ENCODE data around the gene LRRC4C.

Gene LRRC4C

DNA sequence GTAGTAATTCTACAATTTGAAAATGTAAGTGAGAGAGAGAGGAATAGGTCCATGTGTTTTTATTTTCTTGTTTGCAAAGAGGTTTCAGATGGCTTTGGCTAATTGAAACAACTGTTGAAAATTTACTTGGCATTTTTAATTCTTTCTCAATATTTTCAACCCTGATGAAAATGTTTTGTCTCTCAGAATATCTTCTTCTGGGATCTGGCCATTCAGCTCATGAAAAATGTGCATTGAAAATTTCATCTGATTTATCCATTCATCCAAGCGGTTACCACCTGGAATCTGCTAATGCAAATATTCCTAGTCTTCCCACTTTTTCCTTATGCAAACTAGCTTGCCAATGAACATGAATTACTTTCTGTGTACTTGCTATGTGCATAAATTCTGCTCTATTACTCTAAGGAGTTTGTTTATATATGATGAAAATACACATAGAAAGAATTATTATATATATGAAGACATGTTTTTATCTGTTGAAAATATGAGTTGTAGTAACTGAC is 621.2 kb downstream of the LRRC4C start:
- no peak for DNase-seq

DNA sequence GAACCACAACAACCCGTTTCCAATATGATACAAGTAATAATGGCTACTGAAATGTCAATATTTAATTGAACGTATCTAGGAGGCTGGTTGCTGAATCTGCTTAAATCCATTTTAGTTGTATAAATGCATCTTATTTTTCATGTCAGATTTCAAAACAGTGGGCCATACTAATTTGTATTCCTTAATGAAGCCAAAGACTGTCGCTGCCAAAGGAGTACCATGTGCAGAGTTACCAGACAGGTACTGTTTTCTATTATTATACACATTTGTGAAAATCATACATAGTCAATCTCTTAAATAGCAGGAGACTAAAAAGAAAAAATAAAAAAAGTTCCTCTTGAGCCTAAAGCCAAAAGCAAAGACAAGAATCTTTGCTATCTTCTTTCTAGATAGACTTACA is 632.3 kb downstream of the LRRC4C start:
- DNase-seq, result no peak

DNA sequence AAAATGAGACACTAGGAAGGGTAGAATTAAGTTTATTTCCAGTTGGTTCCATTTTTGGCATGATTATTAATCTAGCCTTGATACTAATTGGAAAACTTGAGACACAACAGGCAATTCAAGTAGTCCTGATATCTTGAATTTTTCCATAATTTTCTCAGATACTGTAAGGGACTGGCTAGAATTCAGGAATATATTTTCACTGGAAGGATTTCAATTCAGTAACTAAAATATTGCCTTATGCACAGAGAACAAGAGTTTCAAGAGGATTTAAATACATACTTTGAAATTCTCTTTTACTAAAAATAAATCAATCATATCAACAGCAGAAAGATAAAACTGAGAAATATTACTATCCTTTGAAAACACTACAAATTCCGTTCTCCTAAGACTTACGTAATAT is 632.9 kb downstream of the LRRC4C start:
- DNase-seq, result no peak

DNA sequence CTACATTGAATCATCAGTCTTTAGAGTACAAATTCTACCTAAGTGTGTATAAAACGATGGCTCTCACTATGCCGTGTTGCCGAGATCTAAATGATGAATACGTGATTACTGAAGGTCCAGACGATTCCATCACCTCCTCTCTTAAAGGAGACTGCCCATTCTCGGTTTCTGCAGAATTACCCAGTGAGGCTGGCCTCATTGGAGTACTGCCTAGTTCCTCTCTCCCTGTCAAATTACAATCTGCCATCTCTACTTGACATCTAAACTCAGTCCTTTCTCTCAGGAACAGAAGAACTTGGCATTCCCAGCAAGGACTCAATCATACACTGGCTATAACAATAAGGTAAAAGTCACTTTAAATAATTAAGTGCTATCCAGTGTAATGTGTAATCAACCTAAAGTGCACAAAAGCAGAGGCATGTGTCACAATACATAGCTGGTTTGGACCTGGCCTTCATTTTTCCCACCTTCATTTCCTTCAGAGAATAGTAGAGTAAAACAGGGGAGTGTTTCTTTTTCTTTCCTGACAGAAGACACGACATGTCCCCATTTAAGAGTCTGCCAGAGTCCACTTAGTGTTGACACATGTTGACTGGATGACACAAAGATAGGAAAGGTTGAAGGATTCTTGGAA is 634.1 kb downstream of the LRRC4C start:
- DNase-seq, result no peak

DNA sequence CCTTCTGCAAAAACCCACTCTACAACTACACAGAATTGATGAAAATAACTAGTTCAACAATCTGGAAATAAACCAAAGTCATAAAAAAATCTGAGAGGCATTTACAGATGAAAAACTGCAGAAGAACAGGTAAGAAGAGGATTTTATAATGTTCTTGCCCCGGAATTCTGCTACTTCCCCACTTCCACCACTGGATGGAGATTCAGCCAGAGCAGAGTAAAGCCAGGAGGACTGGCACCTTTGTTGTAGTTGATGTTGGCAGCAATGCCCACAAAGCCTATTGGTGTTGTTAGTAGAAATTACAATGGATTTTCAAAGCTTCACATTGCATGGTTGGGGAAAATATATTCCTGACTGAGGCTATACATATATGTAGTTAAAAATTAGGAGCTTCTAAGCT is 640.2 kb downstream of the LRRC4C start:
- DNase-seq, result no peak

DNA sequence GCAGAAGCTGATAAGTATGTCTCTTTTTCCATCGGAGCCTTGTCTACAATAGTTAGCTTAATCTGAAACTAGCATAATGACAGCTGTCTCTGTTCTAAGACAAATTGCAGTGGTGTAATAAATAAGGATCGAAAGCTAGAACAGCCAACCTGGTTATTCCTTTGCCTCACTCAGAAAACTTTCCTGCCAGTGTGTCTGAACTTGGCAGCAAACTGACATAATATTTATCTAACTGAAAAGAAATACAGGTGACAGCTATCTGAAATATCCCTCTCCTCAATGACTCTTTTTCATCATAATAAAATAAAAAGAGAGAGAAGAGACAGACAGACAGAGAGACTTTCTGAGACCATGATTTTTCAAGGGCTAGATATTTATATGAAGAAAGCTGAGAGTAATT is 642.5 kb downstream of the LRRC4C start:
- no peak for DNase-seq

DNA sequence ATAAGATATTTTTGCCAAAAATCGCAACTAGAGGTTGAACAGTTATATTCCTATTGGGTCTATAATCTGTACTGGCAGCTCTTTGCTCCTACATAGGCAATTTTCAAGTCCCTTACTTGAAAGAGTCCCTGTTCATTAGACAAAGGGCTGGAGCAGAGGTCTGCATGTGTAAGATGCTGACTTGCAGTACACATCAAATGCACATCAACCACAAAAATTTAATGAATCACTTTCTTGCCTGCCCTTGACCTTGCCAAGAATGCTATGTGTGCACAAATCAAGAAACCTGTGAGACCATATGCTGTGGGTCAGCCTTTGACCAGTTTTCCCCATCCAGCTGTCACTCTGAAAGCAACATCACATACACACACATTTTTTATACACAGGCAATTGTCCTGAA is 661.5 kb downstream of the LRRC4C start:
- no peak for DNase-seq

DNA sequence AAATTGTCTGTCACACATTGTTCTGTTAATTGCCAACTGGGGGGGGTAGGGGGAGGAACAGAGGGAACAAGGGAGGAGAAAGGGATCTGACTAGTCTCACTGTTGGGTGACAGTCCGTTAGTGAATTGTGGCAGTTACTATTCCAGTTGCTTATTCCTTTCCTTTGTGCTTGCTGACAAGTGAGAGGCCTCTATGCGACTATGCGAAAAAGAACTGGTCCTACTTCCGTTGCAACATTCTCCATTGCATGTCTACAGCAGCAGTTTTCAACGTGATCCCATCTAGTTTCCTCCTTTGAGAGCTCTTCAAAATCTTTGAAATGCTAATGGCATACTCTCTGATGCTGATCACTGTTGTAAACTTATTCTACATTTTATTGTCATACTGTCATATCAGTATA is 672.2 kb downstream of the LRRC4C start:
- DNase-seq, result no peak

DNA sequence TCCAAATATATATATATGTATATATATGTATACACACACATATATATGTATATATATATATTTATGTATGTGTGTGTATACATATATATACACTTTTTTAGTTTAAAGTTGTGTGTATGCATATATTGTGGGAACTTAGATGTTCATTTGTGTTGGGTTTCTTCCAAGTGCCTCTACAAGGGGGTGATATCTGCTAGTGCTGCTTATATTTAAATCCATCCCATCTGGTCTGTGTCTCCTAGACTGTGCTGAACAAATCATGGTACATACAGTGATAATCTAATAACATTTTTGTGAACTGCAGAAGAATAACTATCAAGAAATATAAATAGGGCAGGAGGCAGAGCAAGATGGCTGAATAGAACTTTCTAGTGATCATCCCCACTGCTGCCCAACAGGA is 696.4 kb downstream of the LRRC4C start:
- DNase-seq, result no peak

DNA sequence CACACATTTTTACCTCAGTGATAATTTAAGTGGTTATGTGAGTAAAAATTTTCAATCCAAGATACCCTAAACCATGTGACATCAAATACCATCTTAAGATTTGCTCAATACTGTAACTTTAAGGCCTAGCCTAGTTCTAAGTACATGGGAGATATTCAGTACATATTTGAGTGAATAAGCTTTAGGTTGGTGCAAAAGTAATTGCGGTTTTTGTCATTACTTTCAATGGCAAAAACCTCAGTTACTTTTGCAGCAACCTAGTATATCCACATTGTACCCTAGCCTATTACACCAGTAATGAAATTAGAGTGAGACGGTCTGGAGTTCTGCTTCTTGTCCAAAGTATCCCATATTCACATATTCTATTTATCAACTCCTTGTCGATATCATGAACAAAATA is 700.1 kb downstream of the LRRC4C start:
- DNase-seq, result no peak

DNA sequence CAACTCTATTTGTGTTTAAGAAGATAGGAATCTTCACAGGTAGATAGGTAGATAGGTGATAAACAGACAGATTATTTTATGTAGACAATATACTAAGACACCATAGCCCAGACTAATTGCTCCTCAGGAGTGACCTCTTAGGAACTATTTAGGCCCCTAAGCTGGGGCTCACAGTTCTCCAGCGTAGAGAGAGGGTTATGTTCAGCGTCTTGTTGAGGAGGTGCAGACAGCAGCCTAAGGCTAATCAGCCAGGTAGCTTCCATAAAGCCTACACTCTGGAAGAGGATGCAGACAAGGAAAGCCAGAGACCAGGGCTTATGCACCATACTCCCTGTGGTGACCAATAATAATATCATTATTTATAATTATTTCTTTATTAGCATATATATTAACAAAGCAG is 705.2 kb downstream of the LRRC4C start:
- no peak for DNase-seq

DNA sequence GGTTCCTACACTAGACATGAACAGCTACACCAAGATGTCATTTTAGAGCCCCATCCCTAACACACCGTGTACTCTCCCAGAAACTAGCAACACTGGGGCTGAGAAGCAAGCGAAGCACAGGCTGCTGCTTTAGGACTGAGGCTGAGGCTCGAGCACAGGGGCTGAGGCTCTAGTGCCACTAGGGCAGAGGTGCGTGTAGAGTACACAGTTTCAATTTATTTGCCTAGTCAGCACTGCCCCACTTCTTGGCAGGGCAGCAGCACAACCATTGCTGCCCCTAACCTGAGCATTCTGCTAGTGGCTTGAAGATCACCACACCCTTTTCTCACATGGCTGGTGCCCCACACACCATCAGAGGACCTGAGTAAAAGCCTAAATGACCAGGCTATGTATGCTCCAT is 713.2 kb downstream of the LRRC4C start:
- no peak for DNase-seq

DNA sequence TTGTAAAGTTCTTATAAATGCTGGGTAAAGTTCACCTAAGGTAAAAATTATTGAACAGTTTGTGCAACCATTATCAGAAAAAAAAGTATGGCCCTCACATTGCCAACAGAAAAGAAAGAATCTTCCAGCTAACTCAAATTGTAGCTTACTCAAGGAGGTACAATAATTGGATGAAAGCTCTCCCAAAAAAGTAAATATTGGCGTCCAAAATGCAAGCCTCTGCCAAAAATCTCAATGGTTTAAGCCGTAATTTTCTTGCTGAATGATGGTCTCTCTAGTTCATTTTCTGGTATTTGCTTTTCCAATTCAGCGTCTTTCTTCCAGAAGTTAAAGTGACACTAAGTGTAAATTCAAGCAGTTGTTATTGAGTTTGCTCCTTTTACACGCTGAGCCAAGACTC is 727.3 kb downstream of the LRRC4C start:
- no peak for DNase-seq

DNA sequence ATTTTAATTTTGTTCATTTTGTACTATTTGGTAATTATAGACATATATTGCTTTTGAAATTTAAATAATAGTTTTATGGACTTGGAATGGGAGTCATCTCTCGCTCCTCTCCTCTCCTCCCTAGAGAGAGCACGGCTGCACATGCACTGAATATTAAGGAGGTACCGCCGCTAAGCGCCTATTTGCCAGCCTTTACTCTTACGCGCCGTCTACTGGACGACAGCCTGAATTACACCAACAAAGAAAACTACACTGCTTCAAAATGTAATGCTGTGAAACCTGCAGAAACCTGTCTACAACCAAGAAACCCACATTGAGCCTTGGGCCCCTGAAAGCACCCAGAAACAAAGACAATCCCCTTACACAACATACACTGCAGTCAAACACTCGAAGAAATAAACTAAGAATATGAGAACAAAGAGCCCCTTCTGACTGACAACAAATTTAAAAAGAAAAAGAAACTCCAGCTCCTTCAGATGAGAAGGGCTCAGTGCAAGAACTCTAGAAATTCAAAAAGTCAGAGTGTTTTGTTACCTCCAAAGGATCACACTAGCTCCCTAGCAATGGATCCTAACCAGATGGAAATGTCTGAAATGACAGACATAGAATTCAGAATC is 737.2 kb downstream of the LRRC4C start:
- no peak for DNase-seq

DNA sequence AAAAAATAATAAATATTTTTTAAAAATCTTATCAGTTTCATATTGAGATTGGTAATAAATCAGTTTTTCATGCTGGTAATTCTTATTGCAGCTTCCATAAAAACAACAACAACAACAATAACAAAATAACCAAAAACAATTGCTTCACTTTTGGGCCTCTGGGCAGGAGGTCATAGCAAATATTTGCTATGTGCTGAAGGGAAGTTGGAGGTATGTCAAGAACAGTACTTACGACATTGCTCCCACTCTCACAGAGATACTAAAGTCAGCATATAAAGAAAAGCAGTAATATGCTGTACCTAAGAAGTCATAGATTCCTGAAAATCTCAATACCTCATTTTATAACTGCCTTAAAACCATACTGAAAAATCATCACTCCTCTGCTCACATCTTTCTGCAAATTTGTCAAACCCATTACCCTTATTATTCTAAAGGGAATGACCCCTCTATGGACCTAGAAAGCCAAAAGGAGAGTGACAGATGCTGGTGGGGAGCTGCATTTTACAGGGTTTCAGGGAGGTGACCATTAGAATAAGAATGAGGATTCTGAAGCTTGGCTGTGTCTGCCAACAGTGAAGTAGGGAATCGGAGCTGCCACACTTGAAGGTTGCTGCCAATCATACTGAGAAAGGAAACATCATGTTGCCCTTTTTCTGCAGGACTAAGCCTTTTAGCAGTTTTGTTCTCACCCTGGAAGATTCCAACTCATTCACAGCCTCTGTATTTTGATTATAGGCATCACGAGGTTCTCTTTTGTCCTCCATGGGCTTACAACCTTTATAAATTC is 742.9 kb downstream of the LRRC4C start:
- no peak for DNase-seq

DNA sequence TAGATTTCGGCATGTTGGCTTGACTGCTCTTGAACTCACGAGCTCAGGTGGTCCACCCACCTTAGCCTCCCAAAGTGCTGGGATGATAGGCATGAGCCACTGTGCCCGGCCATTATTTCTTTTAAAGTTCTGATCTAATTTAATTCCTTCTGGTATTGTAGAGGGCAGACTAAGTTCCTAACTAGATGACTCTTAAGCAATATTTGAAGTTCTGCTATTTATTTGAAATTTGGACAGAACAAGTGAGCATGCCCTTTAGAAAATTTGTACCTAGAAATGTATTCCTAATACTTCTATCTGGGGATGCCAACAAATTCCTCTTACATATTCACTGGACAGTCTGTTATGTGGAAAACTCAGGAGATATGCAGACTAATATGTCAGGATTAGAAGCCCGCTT is 746.4 kb downstream of the LRRC4C start:
- DNase-seq, result no peak

DNA sequence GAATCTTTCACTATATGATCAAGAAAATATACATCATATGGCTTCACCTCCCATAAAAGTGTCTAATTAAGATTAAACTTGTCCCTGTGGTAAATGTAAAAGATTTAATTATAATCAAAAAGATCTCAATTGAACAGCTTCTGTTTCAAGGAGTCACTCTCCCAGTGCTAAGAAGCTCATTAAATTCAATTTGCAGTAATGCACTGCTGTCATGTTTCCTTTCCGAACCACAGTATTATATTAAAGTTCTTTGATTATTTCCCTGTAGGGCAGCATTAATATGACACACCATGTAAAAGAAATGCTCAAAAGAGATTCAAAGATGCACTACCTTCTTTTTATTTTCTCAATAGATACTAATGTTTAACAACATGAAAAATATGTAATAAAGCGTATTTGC is 758.4 kb downstream of the LRRC4C start:
- DNase-seq, result no peak

DNA sequence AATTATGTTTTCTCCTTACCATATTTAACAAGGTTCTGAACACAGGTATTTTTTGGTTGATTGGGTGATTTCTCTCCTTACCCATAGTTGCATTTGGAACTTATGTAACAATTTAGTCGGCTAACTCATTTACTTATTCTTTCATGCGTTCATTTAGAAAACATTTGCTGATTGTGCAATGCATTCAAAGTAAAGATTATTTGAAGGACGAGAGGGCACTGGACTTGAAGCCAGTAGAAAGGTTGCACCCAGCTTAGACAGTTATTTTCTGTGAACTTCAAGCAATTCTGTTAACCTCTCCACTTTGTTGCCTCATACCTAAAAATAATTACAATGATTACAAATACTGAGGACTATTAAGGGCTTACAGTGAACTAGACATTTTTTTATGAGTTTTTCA is 769.6 kb downstream of the LRRC4C start:
- no peak for DNase-seq

DNA sequence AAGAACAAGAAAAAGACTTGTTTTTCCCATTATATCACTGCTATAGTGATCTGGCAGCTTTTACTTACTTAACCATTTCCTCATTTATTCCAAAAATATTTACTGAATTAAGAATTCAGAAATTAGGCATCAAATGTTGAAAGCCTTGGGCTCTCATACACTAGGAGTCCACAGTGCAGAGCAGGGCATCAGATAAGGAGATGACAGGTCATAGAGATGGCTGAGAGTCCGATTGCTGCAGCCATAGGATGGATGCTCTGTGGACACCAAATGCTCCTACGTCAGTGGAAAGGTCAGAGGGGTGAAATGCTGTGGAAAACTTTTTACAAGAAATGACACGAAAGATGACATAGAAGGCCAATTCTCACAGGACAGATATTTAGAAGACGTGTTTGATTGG is 771.1 kb downstream of the LRRC4C start:
- no peak for DNase-seq

DNA sequence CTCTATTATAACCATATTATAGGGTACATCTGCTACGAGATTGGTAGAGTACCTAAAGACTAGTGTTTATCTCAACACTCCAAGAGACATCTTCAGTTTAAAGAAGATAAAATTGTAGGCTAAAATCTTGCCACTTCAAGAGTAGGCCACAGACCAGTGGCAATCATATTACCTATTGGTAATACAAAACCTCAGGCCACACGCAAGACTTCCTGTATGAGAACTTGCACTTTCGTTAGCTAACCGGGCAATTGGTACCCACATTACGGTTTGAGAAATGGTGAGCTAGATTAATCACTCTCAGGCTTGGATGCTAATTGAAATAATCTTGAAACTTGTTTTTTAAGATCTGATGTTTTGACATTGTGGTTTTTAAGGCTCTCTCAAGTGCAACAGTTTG is 772.7 kb downstream of the LRRC4C start:
- no peak for DNase-seq

DNA sequence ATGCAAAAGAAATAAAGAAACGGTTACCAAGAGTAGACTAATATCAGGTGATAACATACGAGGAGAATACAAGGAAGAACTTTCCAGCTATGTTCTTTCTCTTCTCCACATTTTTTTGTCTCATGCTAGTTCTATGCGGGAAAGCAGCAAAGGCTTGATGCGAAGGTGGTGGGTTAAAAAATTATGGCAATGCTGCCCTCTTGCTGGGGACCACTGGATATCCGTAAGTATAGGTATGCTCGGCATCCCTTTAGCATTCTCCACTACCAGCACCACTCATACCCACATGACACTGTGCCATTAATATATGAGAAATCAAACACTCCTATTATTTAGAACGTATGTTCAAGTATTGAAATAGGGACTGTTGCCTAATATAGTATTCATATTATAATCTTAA is 776.4 kb downstream of the LRRC4C start:
- DNase-seq, result no peak

DNA sequence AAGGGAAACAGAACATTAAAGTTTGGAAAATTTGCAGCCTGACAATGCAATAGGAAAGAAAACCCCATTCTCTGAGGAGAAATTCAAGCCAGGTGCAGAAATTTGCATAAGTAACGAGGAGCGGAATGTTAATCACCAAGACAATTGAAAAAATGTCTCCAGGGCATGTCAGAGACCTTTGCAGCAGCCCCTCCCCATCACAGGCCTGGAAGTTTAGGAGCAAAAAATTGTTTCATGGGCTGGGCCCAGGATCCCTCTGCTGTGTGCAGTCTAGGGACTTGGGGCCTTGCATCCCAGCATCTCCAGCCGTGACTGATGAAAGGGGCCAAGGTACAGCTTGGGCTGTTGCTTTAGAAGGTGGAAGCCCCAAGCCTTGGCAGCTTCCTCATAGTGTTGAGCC is 780.2 kb downstream of the LRRC4C start:
- no peak for DNase-seq

DNA sequence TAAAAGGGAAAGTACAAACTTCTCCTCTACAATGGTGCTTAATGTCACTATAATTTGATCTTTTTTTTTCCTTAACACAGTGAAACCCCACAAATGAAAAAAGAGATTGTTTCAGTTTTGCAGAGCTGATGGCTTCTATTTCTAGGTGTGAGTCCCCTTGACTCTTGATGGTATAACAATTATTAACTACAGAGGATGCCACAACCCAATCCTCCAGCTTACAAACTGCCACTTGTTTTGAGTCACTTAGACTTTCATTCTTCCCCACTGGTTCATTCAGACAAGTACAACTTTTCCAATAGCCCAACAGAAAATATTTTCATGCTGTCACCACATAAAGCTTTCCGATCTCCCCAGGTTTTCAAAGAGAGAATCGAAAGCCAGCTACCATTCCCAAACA is 812.2 kb downstream of the LRRC4C start:
- no peak for DNase-seq

DNA sequence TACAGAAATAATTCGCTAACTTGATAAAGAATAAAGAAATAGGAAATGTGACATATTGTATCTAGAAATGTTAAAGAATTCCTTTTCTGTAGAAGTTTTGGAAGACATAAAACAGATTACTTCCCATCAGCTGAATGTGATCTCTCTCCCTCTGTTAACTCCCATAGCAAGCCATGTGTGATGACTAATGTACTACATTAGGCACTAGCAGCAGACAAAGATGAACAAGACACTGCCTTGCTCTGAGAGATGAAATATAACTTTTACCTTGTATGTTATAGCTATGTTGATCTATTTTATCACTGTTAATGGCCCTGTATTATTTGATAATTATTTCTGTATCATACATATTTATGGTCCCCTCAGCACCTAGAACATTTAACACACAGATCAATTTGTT is 817.2 kb downstream of the LRRC4C start:
- no peak for DNase-seq

Measured in CD4-positive, alpha-beta T cell treated with Interleukin-6 for 4 hours (primary cell).